Central memory CD4-positive, alpha-beta T cell (primary cell): ENCODE measurements around the gene RPS6KA5.
"Not testable (repeated sequence)": the region's sequence is repeated elsewhere in the genome, so short reads cannot be mapped to it uniquely, and the experiment has no call there.

ENCODE experiments used
- DNase-seq: peaks from one replicate; pipeline ENCODE4 v3.0.0; 2022

The RPS6KA5 gene

DNA sequence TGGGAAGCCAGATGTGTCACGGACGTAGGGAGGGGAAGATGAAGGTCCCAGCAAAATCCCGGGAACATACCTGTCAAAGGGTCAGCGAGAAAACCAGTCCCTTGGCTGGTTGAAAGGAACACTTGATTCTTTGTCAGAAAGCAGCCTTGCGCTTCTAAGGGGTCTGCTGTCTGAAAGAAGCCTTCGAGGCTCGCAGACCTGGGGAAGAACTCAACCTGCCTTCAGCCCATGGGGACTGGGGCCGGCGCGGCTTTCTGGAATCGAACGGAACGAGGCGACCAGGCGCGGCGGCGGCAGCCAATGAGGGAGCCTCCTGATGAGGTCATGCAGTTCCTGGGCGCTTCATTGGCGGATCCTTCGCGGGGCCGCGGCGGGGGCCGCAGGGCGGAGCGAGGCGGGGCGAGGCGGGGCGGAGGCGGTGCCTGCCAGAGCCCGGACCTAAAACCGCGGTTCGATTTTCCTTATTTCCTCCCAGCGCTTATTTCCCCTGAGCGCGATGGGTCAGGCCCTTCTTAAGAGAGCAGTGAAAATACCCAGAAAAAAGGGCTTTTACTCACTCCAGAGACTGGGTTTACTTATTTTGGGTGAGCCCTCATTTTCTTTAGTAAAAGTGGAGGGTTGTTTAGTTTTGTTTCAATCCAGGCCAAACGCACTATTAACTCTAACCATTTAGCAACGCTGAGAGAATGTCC, 232.4 kb downstream of the RPS6KA5 start:
- peak; percentile 89 for DNase-seq

DNA sequence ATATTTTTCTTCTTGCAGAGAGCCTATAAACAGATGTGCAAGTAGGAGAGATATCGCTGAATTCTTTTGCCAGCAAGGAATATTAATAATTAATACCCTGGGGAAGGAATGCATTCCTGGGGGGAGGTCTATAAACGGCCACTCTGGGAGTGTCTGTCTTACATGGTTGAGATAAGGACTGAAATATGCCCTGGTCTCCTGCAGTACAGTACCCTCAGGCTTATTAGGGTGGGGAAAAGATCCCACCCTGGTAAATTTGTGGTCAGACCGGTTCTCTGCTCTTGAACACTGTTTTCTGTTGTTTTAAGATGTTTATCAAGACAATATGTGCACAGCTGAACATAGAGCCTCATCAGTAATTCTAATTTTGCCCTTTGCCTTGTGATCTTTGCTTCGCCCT, 236.9 kb downstream of the RPS6KA5 start:
- not testable (repeated sequence) for DNase-seq

DNA sequence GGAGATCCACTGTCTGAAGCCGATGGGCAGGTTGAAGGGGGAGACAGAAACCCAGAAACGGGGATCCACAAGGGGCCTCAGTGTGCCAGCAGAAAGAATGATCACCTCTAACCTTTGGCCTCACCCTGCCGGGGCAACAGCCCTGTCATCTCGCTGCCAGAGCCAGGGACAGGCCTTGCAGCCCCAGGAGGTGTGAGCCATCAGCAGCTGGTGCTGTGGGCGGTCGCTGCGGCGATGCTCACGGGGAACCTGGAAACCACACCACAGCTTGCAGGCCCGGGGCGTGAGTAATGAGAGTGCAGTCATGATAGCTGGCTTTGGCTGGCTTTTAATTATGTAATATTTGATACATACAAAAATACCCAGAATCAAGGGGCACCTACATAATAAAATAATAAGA, 239.5 kb downstream of the RPS6KA5 start:
- peak; percentile 65 for DNase-seq

DNA sequence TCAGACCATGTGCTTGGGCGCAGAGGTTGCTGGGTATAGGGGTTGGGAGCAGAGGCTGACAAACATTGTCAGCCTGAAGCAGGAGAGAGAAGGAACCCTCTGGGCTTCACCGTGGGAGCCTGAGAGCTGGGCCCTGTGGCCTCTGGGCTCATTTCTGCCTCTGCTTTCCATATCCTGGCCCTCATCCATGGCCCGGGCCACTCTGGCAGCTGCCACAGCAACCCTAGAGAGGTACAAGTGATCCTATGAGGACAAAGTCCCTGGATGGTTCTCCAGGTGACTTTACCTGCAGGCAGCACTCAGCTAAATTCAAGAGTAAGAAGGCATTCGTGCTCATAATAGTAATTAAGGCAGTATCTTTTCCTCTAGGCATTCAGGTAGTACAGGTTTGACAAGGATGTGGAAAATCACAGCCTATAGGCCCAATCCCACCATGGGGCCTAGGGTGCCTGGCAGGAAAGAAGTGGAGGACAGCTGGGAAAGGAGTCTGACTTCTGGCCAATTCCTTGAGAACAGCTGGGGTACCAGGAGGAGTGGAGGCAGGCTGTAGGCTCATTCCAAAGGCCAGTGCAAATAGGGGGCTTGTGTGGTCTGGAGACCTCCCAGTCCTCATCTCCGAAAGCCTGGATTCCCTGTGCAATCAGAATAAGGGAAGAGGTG, 240.6 kb downstream of the RPS6KA5 start:
- DNase-seq, result no peak

DNA sequence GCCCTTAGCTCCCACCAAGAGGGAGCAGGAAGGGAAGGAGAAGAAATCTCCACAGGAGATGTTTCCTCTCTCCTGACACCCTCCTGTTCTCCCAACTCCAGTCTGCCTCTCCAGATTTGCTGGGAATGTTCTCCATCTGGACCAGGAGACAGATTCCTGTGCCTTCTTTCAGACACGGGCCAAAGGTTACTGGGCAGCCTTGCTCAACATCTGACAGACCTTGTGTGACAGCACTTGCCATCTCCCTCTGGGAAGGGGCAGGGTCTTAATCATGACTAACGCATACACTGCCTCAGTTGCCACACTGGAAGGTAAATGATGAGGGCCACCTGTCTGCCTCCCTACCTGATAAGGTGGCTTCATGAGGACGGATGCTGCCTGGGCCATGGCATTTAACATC, 241.7 kb downstream of the RPS6KA5 start:
- DNase-seq, result no peak

DNA sequence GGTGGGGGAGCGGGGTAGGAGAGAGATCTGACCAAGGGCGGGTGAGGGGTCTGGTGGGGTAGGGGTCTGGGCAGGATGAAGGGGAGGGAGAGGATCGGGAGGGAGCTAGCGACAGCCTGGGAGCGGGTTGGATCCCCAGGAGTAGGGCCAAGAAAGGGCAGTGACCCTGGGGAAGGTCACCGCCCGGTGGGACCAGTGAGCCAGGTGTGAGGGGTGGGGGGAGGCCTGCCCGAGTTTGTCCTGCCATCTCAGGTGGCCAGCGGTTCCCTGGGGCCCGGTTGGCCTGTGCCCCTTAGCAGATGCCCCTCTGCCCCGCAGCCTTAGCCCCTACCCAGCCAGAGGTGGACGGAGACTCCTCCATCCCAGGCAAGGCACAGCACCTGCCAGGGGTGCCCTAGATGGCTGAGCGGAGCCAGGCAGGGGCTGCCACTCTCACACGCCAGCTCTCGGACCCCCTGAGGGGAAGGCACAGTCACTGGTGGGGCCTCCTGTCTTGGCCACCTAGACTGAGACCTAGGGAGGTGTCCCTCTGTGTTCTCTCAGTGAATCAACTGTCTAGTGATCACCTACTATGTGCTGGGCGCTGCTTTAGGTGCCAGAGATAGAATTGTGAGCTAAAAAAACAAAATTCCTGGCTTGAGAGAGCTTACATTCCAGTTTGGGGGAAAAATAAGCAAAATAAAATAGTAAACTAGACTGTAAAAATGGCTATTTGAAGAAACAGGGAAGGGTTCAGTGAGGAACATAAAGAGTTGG, 243.6 kb downstream of the RPS6KA5 start:
- DNase-seq, result no peak

DNA sequence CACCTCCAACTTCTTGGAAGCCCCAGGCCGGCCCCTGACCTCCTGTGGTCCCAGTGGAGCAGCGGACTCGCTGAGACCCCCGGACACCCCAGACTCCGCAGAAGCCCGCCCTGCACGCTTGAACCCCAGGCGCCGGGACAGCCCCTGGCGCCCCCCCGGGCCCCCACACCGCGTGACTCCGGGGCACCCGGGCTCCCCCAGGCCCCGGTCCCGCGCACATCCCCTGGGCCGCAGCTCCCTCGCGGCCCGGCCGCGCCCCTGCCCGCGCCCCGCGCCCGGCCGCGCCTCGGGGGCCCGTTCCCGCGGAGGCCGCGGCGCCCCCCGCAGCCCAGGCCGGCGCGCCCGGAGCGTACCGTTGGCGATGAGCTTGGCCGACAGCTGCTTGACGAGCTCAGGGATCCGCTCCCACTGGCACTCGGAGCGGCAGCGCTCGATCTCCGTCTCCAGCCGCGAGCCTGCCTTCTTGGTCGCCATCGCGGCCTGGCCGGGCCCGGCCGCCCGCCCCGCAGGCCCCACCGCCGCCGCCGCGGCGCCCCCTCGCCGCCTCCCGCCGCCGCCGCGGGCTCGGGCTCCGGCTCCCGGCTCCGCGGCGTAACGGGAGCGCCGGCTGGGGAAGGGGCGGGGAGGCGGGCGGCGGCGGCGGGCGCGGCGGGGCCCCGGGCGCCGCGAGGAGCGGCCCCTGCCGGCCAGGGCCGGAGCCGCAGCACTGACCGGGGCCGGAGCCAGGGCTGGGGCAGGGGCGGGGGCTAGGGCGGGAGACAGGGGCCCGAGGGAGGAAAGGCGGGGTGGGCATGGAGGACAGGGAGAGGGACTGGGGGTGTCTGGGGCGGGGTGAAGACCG, 244.4 kb downstream of the RPS6KA5 start, which contains the start of gene TTC7B:
TTC7B (minus strand) TSS at position 609 of the 841 bp plus-strand sequence; CDS start at position 474, 135 bp downstream.
- peak; percentile 15 for DNase-seq

DNA sequence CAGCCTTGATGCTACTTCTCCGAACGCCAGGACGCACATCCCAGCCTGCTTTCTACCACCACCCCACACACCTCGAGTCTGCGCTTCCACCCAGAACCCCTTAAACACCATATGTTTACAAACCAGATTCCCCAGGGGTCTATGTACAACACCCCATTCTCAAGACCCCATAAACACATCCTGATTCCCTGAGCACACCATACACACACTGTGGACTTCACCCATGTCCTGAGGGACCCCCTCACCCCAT, 244.9 kb downstream of the RPS6KA5 start:
- DNase-seq, result no peak

DNA sequence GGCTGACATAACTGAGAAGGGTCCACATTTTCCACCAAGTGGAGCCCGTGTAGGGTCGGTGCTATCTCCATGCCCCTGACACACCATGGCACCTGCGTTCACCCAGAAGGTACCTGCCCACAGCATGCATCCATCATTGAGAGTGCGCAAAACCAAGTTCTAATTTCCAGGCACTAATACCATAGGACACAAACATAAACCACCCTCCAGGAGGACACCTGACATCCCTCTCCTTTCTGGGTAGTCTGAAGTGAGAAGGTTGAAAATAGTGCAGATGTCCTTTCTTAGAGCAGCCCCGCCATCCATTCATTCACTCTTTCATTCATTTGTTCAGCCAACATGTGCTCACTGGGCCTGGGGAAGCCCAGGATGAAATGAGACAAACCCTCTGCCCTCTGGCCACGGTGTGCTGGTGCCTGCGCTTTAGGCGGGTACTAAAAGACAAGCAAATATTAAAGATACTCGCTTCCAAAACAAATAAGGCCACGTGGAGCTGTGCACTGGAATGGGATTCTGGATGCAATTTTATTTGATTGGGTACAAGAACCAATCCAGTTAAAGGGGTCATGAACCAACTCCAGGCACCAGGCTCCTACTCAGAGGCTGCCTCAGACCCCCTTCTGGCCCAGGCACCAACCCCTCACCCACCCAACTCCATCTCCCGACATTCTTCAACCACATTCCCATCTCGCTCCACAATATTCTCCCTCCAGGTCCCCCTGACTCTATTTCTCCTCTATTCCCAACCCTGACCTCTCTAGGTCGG, 245.5 kb downstream of the RPS6KA5 start:
- DNase-seq, result no peak

DNA sequence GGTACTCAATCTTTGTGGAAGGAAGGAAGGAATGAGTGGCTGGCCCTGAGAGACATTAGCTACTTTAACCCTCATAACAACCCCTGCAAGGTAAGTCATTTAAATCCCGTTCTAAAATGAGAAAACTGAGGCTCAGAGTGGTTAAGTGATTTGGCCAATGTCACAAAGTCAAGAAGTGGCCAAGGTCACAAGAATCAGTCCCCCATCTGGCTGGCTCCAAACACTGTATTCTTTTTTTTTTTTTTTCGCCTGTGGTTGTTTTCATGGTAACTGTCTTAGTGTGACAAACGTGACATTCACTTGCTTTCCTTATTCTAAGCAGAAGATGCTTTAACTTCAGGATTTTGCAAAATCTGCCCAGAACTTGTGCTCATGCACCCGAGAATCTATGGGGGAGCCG, 247.0 kb downstream of the RPS6KA5 start:
- no peak for DNase-seq

DNA sequence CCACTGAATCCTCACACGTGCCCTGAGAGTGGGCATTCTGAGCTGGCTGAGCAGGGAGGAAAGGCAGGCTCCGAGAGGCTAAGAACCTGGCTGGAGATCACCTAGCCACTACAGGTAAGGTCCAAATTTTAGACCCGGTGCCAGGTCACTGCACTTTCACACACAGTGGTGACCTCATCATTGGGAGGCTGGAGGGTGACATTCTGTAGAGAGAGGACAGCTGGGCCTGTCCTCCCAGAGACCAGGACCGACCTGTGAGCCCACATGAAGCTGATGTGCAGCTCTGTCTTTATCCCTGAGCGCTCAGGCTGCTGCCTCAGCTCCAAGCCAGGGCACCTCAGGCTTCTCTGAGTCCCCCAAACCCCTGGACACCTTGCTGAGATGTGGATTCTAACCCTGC, 248.3 kb downstream of the RPS6KA5 start:
- DNase-seq, result no peak

DNA sequence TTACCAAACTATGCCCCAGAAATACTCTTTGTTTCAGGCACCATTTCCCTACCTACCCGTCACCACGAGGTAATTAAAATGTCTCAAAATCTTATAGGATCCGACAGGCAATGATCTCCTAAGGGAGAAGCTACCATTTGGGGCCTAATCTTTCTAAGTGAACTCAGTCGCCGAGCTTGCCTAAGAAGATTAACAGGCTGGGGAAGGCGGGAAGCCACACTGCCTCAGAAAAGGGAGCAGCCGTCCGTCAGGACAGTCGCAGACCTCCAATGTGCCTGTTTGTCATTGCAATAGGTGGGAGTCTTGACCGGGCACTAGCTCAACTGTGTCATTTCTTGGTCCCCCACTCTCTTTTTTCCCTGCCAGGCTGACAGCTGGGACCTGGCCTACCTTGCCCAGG, 248.8 kb downstream of the RPS6KA5 start:
- no peak for DNase-seq

DNA sequence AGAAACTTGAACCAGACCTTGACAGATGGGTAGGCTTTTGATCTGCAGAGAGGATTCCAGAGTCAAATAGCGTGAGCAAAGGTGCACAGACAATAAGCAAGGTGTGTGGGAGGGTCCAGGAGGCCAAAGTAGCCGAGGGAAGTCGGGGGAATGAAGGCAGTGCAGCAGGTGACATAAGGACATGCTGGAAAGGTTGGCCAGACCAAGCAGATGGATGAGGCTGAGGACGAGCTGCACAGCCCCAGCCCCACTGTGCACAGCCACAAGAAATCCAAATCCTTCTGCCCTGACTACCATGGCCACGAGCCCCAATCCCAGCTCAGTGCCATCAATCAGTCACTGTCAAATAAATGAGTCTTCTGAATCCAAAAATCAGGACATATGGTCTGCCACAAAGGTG, 249.6 kb downstream of the RPS6KA5 start:
- no peak for DNase-seq

DNA sequence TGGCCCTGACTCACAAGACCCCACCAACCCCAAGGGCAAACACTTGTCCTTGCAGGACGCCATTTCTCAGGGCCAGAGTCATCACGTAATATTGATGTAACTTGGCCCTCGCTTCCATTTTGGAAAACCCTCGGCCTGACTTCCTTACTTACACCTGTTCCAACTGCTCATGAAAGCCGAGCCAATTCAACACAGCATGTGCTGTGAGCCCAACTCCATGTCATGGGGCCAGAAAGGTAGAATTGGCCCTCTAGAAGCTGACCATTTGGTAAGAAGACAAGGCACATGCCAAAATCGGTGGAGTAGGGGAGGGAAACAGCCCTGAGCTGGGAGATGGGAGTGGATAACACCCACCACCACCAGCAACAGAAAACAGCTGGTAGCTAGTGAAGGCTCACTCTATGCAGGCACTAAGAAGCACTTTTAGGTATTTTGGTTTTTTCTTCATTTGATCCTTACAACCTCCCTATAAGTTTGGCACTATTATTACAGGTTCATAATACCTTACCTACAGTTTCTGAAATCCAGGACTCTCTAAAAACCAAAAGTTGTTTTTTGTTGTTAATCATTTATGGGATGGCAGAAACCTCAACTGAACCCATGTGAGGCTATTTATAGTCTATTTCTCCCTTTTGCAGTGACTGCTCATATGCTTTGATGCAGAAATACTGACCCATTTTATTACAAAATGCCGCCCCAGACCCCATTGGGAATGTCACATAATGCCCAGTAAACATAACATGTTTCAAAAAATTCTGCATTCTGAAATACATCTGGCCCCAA, 250.7 kb downstream of the RPS6KA5 start:
- no peak for DNase-seq

DNA sequence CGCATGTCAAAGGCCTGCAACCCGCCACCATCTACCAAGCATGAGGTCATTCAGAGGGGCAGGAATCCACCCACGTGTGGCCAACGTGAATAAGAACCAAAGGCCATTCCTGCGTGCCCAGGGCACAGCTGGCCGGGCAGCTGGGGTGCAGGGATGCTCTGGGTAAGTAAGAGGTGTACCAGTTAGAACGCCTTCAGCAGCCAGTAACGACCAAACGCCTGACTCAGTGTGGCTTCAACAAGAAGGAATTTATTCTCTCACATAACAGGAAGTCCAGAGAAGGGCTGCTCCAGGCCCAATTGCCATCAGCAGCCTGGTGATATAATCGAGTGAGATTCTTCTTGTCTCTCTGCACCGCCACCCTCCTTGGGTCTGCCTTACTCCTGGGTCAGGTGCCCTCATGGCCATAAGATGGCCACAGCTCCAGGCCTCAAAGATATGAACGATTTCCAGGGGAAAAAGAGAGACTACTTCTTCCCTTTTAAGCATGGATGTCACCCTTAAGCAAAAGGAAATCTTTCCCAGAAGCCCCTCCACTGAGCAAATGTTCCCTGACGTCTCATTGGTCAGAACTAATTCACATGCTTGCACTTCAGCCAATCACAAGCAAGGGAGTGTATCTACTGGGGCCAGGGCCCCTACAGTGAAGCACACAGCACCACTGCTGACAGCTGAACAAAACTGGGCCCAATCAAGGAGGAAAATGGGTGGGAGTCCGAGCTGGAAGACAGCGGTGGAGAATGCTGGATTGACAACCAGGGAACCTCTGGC, 251.5 kb downstream of the RPS6KA5 start:
- DNase-seq, result no peak

DNA sequence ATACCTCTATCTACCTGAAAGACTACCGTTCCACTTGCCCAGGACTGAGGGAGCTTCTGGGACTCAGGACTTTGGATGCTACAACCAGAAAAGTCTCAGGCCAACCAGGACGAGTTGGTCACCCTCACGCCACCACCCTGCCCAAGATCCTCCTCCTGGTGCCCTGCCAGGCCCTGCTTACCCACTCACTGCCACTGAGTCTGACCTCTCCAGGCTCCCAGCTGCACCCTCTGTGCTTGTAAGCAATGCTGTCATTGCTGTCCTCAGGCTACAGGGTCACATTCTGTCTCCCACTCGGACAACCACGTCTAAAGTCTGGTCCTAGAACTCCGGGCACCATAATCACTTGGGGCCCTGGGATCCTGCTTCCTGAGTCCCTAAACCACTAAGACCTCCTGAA, 253.4 kb downstream of the RPS6KA5 start:
- no peak for DNase-seq

DNA sequence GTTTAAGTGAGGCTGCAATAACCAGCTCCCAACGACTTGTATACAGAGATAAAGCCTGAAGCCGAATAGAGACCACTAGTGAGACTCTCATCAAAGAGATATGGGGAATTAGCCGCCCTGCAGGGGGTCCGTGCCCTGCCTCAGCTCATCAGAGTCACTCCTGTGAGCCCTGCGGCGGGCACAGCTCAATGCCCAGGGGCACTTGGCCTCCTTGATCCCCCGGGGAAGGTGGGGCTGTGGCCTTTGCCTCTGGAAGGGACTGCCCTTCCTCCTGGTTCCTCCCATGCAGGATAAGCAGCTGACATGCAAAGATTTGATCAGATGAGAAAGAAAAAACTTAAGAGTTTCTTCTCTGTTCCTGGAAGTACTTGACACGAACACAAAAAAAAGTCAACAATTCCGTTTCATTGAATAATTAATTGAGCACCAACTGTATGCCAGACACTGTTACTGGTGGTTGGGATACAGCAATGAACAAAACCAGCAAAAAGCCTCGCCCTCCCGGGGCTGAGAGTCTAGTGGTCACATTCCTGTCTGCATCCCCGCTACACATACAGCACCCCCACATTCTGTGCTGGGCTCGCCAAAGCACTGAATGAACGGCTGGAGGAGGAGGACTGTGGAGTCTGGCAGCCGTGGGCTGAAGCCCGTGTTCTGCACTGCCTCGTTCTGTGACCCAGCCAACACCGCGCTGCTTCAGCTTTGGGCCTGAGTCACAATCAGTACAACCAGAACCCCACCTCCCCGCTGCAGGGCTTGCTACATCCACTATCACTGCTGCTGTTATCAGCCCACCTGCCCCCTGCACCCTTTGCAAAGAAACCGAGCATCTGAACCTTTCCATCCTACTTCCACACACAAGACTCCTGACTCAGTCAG, 254.5 kb downstream of the RPS6KA5 start:
- DNase-seq, result no peak

DNA sequence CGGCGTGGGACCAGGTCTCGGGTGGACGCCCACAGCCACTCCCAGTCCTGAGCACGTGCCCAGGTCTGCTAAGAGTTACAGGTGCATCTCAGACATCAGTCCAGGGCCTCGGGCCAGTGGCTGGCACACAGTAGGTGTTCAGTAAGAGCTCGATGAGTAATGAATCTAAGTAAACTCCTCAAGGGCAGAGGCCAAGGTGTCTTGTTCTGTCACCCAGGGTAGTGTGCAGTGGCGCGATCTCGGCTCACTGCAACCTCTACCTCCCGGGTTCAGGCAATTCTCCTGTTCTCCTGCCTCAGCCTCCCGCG, 255.4 kb downstream of the RPS6KA5 start:
- DNase-seq, result no peak

DNA sequence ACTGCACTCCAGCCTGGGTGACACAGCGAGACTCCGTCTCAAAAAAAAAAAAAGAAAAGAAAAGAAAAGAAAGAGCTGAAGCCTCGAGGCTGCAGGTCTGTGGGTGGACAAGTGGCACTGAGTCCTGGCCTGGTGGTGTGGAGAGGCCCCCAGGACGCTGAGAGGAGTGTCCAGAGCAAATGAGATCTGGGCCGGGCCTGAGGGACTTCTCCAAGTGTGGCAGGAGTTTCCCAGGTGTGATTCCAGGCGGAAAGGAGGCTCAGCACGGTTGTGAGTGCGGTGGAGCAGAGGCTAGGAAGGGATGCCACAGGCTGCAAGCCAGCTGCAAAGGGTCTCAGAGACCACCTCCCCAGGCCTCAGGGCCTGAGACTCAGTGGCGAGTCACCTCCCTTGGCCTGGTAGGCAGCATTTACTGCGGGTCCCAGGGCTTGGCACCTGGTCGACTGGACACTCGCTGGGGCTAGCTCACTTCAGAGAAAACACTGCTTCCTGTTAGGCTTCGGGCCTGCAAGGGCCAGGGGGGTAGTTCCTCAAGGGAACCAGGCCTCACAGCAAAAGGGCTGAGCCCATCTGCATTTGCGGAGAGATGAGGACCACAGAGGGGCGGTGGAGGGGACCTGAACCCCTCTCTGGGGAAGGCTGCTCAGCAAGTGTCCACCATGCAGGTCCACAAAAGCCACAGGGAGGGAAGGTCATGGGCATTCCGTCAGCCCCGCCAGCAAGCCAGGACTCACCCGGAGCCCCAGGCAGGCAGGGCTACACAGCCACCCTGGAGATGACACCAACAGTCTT, 256.0 kb downstream of the RPS6KA5 start:
- DNase-seq, result no peak
